GOT3 (cell line): ENCODE measurements around the gene HACD4.
"Not testable (repeated sequence)": the region's sequence is repeated elsewhere in the genome, so short reads cannot be mapped to it uniquely, and the experiment has no call there.

ENCODE experiments used
- DNase-seq: peaks from one replicate; lab custom pipeline; 2025; ENCODE audit warnings: mixed read lengths; lab: John Stamatoyannopoulos, UW

HACD4 gene

DNA sequence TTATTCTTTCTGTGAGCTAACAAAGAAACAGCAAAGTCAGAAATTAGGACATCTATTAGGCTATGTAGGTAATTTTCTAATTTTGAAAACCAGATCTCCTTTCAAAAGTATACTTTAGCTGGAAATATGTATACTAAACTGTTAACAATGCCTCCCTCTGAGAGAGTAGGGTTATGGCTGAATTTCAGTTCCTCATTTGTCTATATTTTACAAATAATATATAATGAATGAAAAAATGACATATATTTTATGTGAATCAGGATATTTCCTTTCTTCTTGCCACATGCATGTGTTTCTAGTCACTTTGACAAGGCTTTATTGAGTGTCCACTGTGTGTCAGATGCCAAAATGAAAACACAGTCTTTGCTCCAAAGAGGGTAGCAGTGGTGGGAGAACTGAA, 15.4 kb downstream of the HACD4 start:
- no peak for DNase-seq

GRCh38 chr9:21015129-21015815, 16.2 kb downstream of the HACD4 start:
- no peak for DNase-seq

DNA sequence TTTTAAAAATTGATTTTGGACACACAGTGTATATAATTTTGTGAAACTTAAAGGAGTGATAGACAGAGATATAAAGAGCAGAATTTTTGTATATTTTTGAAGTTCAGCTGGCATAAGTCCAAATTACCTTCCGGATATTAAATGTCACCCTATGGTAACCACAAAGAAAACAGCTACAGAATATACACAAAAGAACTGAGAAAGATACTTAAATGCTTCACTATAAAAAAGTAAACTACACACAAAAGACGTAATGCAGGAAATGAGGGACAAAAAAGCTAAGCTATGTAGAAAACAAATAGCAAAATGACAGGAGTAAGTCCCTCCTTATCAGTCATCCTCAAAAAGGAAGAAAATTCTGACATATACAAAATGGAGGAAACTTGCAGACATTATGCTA, 29.4 kb downstream of the HACD4 start:
- no peak for DNase-seq

DNA sequence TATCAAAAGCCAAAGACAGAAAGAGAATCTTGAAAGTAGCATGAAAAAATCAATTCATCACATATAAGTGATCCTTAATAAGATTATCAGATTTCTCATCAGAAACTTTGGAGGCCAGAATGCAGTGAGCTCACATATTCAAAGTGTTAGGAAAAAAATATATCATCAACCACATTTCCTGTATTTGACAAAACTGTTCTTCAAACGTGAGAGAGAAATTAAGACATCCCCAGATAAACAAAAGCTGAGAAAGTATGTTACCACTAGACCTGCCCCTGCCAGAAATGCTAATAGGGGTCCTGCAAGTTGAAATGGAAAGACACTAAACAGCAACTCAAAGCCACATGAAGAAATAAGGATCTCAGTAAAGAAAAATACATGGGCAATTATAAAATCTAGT, 29.9 kb downstream of the HACD4 start:
- DNase-seq: no peak

GRCh38 chr9:20997503-20998076, 33.9 kb downstream of the HACD4 start:
- no peak for DNase-seq

- no peak for DNase-seq
These were observed 34.6 kb downstream of the HACD4 start for GRCh38 chr9:20996809-20997208.

GRCh38 chr9:20995616-20996015, 35.8 kb downstream of the HACD4 start:
- no peak for DNase-seq

GRCh38 chr9:20994486-20994885, 37.0 kb downstream of the HACD4 start:
- no peak for DNase-seq

DNA sequence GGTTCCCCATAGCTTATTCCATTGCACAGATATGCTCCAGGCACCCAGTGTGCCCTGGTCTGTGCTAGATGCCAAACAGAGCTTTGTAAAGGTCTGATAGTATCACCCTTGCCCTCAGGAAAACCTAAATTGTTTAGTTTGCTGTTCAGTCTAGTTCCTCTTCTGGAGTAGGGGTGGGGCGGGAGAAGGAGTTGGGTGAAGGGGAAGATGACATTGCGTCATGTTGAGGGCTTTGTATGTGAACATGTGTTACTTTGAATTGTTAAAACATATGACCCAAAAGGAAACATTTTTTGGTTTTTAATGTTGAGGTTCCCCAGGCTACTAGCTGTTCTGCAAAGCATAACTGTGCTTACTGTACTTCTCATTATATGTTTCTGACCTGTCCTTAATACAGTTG, 40.6 kb downstream of the HACD4 start:
- DNase-seq: no peak

- no peak for DNase-seq
These were observed 41.5 kb downstream of the HACD4 start for GRCh38 chr9:20989923-20990341.

GRCh38 chr9:20988671-20989315, 42.6 kb downstream of the HACD4 start:
- DNase-seq: no peak

DNA sequence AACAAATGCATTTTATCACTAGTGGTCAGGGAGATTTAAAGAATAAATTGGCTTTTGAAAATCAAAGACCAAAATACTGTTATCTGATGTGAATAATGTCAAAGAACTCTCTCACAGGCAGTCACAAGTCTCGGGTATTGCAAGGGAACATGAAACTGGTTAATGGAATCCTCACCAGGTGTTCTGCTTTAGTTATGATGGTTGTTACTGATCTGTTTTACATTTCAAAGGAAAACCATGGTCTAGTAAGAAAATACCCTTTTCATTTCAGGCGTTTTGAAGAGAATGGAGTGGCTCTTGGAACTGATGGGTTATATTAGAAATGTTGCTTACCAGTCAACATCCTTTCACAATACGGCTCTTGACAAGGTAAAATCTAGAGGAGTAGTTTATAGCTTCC, 43.4 kb downstream of the HACD4 start:
- DNase-seq: no peak

- no peak for DNase-seq
These were observed 43.9 kb downstream of the HACD4 start for GRCh38 chr9:20987521-20987920.

DNA sequence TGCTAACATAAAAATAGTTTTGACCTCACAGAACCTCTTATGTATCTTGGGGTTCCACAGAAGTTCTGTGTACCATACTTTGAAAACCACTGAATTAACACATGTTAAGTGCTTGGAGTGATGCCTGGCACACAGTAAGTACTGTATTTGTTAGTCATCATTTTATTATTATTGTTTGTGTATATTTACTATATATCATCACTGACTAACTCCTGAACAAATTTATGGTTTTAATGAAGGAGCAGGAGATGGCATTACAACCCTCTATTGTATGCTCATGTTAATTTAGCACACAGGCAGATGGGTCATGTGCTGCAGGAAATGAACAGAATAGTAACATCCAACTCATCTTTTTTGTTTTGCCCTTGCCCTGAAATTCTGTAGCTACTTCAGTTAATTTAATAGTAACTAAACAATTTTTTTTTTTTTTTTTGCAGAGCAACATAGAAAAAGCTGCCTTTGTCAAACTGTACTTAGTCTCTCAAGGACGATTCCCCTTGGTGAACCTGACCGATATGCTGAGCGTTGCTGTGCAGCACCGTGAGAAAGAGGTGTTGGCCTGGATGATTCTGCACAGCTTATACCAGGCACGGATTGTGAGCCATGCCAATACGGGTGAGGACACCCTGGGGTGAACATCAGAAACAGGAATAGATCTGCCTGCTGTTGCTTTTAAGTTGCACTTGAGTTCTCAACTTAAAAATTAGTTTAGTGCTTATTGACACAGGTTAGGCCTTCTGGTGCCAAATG, 45.4 kb downstream of the HACD4 start:
- no peak for DNase-seq

GRCh38 chr9:20984506-20984905, 46.9 kb downstream of the HACD4 start:
- DNase-seq: no peak

- DNase-seq: no peak
These were observed 50.0 kb downstream of the HACD4 start for GRCh38 chr9:20981486-20981885.

DNA sequence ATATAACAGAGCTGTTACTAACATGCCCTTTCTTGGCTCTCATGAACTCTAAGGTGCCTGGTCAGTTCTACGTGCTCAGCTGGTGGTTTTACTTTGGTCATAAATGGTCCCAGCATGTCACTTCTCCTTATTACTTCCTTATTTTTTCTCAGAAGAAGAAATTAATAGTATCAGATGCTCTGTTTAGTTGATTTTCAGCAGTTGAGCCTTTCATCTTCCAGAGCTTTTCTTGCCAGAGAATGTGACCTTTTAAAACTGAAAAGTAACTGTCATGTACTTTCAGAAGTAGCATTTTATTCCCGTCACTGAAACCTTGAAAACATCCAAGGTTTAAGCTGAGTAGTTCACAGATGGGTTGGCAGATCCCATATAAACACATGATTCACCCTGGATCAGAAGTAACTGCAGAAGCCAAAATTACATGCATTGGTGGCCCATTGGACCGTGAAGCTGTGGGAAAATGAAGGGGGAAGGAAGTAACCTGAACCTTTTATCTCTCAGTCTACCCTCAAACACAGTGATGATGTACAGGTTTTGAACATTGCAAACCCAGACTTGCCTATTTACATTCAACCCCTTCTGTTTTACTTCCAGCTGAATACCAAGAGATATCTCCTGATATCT, 50.5 kb downstream of the HACD4 start:
- DNase-seq: no peak

DNA sequence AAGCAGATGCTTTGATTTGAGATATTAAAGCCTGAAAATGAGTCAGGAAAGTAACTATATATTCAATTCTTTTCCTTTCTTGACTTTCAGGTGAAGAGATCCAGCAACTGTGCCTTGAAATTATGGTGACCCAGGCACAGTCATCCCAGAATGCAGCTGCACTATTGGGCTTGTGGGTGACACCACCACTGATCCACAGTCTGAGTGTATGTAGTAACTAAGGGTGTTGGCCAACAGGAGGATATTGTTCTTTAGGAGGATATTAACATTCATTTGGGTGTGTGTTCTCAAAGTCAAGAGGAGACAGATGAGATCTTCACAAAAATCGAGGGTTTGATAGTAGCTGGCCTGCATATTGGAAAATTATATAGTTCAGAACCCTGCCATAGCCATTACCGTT, 53.2 kb downstream of the HACD4 start:
- DNase-seq: no peak

DNA sequence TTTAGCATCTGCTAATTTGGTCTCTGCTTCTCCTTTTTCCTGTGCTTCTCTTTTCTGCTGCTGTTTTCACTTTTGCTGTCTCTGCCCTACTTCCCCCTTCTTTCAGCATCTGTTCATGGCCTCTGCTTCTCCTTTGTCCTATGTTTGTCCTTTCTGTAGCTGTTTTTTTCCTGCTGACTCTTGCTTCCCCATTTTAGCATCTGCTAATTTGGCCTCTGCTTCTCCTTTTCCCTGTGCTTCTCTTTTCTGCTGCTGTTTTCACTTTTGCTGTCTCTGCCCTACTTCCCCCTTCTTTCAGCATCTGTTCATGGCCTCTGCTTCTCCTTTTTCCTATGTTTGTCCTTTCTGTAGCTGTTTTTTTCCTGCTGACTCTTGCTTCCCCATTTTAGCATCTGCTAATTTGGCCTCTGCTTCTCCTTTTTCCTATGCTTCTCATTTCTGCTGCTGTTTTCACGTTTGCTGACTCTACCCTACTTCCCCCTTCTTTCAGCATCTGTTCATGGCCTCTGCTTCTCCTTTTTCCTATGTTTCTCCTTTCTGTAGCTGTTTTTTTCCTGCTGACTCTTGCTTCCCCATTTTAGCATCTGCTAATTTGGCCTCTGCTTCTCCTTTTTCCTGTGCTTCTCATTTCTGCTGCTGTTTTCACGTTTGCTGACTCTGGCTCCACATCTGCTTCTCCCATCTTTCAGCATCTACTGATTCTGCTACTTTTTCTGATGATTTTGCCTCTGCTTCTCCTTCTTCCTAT, 57.1 kb downstream of the HACD4 start:
- not testable (repeated sequence) for DNase-seq

DNA sequence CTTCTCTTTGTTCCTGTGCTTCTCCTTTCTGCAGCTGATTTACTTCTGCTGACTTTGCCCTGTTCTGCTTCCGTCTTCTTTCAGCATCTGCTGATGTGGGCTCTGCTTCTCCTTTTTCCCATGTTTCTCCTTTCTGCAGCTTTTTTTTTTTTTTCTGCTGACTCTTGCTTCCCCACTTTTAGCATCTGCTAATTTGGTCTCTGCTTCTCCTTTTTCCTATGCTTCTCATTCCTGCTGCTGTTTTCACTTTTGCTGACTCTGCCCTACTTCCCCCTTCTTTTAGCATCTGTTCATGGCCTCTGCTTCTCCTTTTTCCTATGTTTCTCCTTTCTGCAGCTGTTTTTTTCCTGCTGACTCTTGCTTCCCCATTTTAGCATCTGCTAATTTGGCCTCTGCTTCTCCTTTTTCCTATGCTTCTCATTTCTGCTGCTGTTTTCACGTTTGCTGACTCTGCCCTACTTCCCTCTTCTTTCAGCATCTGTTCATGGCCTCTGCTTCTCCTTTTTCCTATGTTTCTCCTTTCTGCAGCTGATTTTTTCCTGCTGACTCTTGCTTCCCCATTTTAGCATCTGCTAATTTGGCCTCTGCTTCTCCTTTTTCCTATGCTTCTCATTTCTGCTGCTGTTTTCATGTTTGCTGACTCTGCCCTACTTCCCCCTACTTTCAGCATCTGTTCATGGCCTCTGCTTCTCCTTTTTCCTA, 58.0 kb downstream of the HACD4 start:
- not testable (repeated sequence) for DNase-seq

- no peak for DNase-seq
These were observed 58.8 kb downstream of the HACD4 start for GRCh38 chr9:20972684-20973083.
